ENCODE measurements around the gene TAPT1. TPM values are rescaled to one million over a fixed set of nuclear protein-coding genes. Genes with fewer than 3 reads are reported as not detected.

Gene TAPT1
- total and polyA plus RNA-seq, 2 donors (not counting 1 experiment from before 2014, with no cell fraction given), result 58.4 to 76.0 TPM

- Histone ChIP-seq H3K4me2 (replicated peaks; ENCODE audit: low read depth, low read length, poor library complexity, severe bottlenecking) (no peak overlapping the region), H3K4me3 (ENCODE audit: control extremely low read depth in 1 of 5, extremely low read depth in 1 of 5, insufficient read depth in 1 of 5, low read depth in 2 of 5, low read length in 4 of 5) (no peak overlapping the region), H3K27me3 (replicated peaks in 1 of 4; ENCODE audit: control extremely low read depth in 1 of 4, control insufficient read depth in 3 of 4, insufficient read depth in 4 of 4, low read length in 3 of 4) (no peaks in the 10 kb centered on the region), H3K9ac (ENCODE audit: low read length) (no peak overlapping the region), H3K36me3 (replicated peaks in 1 of 2; ENCODE audit: control extremely low read depth in 1 of 2, control insufficient read depth in 1 of 2, extremely low read depth in 1 of 2, insufficient read depth in 2 of 2, low read length in 1 of 2) (peaks cover 1 to 20% of the 10 kb centered on the region in 2 experiments), H2AFZ (ENCODE audit: insufficient read depth, low read depth, low read length, poor library complexity, severe bottlenecking) (no peak overlapping the region), H4K20me1 (ENCODE audit: control insufficient read depth, insufficient read depth, low read length, poor library complexity, severe bottlenecking) (no peaks in the 10 kb centered on the region), H3K79me2 (ENCODE audit: control insufficient read depth, insufficient read depth, low read length) (peaks cover 3% of the 10 kb centered on the region), H3K27ac (ENCODE audit: low read length in 2 of 2) (no peak overlapping the region), H3K4me1 (ENCODE audit: control insufficient read depth in 2 of 2, insufficient read depth in 2 of 2, low read length in 2 of 2) (peaks cover 2 to 3% of the 10 kb centered on the region in 2 donors), H3K9me3 (ENCODE audit: control extremely low read depth in 1 of 3, control insufficient read depth in 2 of 3, insufficient read depth in 1 of 3, low read length in 2 of 3) (no peaks in the 10 kb centered on the region)
- no peaks in the 10 kb centered on the region for H3K9me3 Mint-ChIP-seq (ENCODE audit: insufficient read depth)
- H3K27ac Mint-ChIP-seq, result no peak overlapping the region
- CTCF ChIA-PET, result no interaction called here
- H3K27me3 Mint-ChIP-seq, result no peaks in the 10 kb centered on the region
- TF ChIP-seq CTCF (IDR thresholded peaks at IDR 0.05) (no peak), EZH2 (IDR thresholded peaks at IDR 0.05; ENCODE audit: borderline replicate concordance, insufficient read depth, low read depth, low read length, poor library complexity, severe bottlenecking) (no peak)
- intact Hi-C loops (cut with micrococcal nuclease), result no loop called here
- POLR2A ChIA-PET, result no interaction called here
- H3K4me1 Mint-ChIP-seq, result peaks cover 3% of the 10 kb centered on the region
- no peak overlapping the region for H3K4me3 Mint-ChIP-seq
- WGBS (ENCODE audit: insufficient coverage), result no CpG with 5 or more reads among the region's 1 CpG
- ATAC-seq (ENCODE audit: low read depth), result no peak
- no peak for DNase-seq
Observed at GRCh38 chr4:16245241-16245640, 19.0 kb upstream of the TAPT1 start.

- DNase-seq, result no peak
- ChIA-PET POLR2A (no interaction called here), CTCF (no interaction called here)
- H3K4me1 ChIP-seq (ENCODE audit: control insufficient read depth in 2 of 2, insufficient read depth in 2 of 2, low read length in 2 of 2), result peaks cover 11 to 13% of the 10 kb centered on the region in 2 donors
- H4K20me1 ChIP-seq (ENCODE audit: control insufficient read depth, insufficient read depth, low read length, poor library complexity, severe bottlenecking), result no peaks in the 10 kb centered on the region
- peaks cover 14% of the 10 kb centered on the region for H3K79me2 ChIP-seq (ENCODE audit: control insufficient read depth, insufficient read depth, low read length)
- H3K4me3 Mint-ChIP-seq, result no peak overlapping the region
- no peak overlapping the region for H3K4me3 ChIP-seq (ENCODE audit: control extremely low read depth in 1 of 5, extremely low read depth in 1 of 5, insufficient read depth in 1 of 5, low read depth in 2 of 5, low read length in 4 of 5)
- intact Hi-C loops (cut with micrococcal nuclease), result no loop called here
- no peak overlapping the region for H3K4me2 ChIP-seq (replicated peaks; ENCODE audit: low read depth, low read length, poor library complexity, severe bottlenecking)
- no peak for ATAC-seq (ENCODE audit: low read depth)
- TF ChIP-seq CTCF (IDR thresholded peaks at IDR 0.05) (no peak), EZH2 (IDR thresholded peaks at IDR 0.05; ENCODE audit: borderline replicate concordance, insufficient read depth, low read depth, low read length, poor library complexity, severe bottlenecking) (no peak)
- no peaks in the 10 kb centered on the region for H3K27me3 ChIP-seq (replicated peaks in 1 of 4; ENCODE audit: control extremely low read depth in 1 of 4, control insufficient read depth in 3 of 4, insufficient read depth in 4 of 4, low read length in 3 of 4)
- WGBS (ENCODE audit: insufficient coverage), result 100% methylated on average over 3 of the region's 4 CpGs
- no peak overlapping the region for H3K27ac ChIP-seq (ENCODE audit: low read length in 2 of 2)
- H3K27me3 Mint-ChIP-seq, result no peaks in the 10 kb centered on the region
- H3K4me1 Mint-ChIP-seq, result peaks cover 16% of the 10 kb centered on the region
- no peaks in the 10 kb centered on the region for H3K9me3 Mint-ChIP-seq (ENCODE audit: insufficient read depth)
- H2AFZ ChIP-seq (ENCODE audit: insufficient read depth, low read depth, low read length, poor library complexity, severe bottlenecking), result no peak overlapping the region
- peaks cover 1 to 20% of the 10 kb centered on the region in 2 experiments for H3K36me3 ChIP-seq (replicated peaks in 1 of 2; ENCODE audit: control extremely low read depth in 1 of 2, control insufficient read depth in 1 of 2, extremely low read depth in 1 of 2, insufficient read depth in 2 of 2, low read length in 1 of 2)
- H3K27ac Mint-ChIP-seq, result no peak overlapping the region
- no peaks in the 10 kb centered on the region for H3K9me3 ChIP-seq (ENCODE audit: control extremely low read depth in 1 of 3, control insufficient read depth in 2 of 3, insufficient read depth in 1 of 3, low read length in 2 of 3)
- no peak overlapping the region for H3K9ac ChIP-seq (ENCODE audit: low read length)
Observed at GRCh38 chr4:16243285-16243684, 17.0 kb upstream of the TAPT1 start.

Data from B cell (primary cell).